Measurements from ENCODE around the gene DNAJC7. TPM values are rescaled to one million over a fixed set of nuclear protein-coding genes. Genes with fewer than 3 reads are reported as not detected.

DNAJC7 gene
- total and polyA plus RNA-seq, 9 of the 15 experiments (the other 6 are each of a cell fraction or from before 2014, with no cell fraction given) = 85.8 to 262 (median 157) TPM

- TF ChIP-seq CUX1 (CRISPR knock-in tag; IDR thresholded peaks at IDR 0.05) (no peak), YY1 (IDR thresholded peaks at IDR 0.05; ENCODE audit: borderline replicate concordance in 1 of 3, control insufficient read depth in 1 of 3, extremely low read depth in 1 of 3, insufficient read depth in 3 of 3, insufficient read length in 1 of 3, insufficient replicate concordance in 2 of 3, low read depth in 1 of 3, low read length in 2 of 3) (peak in 2 of 3 experiments; percentile 71 to 76), ZNF639 (CRISPR knock-in tag; conservative IDR thresholded peaks at IDR 0.05 in 1 of 2, IDR thresholded peaks at IDR 0.05 in 1 of 2) (peak in 1 of 2 experiments; percentile 95; a peak in 2 of 4 replicates), HMGN3 (IDR thresholded peaks at IDR 0.05; ENCODE audit: borderline replicate concordance, extremely low read depth, insufficient read length, low read depth, low read length) (peak; percentile 94), AFF1 (IDR thresholded peaks at IDR 0.05; ENCODE audit: low read depth in 1 of 2, partially characterized antibody in 2 of 2) (no peak), POLR2H (tag; IDR thresholded peaks at IDR 0.05; ENCODE audit: low read depth) (peak; percentile 73; the same call in 1 of the 2 replicates), ZC3H11A (IDR thresholded peaks at IDR 0.05; ENCODE audit: low read depth, low read length) (peak; percentile 20; the same call in 1 of the 2 replicates), TRIM28 (IDR thresholded peaks at IDR 0.05) (0 out of 2 replicates have a peak, but pooled peaks have one; percentile 9), ZNF277 (CRISPR knock-in tag; IDR thresholded peaks at IDR 0.05; ENCODE audit: borderline replicate concordance) (no peak), RUNX1 (IDR thresholded peaks at IDR 0.05; ENCODE audit: low read depth) (no peak)
Measured at GRCh38 chr17:42019509-42020404, 2.5 kb upstream of the DNAJC7 start, which contains the start of gene NKIRAS2 (continued).
